Caco-2 (cell line): ENCODE results near the gene ALK. TPM values are rescaled to one million over a fixed set of nuclear protein-coding genes. Genes with fewer than 3 reads are reported as not detected.

Experiments
- BruUV-seq: library from RNA; stranded (reverse); fragments of 400-500 nt; replicated peaks from 2 replicates; lab custom pipeline; 2021; lab: Mats Ljungman, UMichigan
- CTCF ChIA-PET: fragments of 300-600 bp; sonication (Branson Sonifier 250); formaldehyde crosslinking; loops from one replicate; lab custom pipeline; 2022; ENCODE audit warnings: antibody characterized with exemption; lab: Charles Lee
- POLR2A ChIA-PET: fragments of 300-600 bp; sonication (Branson Sonifier 250); formaldehyde crosslinking; loops from one replicate; lab custom pipeline; 2022; ENCODE audit warnings: antibody characterized with exemption; lab: Charles Lee
- DNase-seq, 2 experiments: peaks; one replicate each; pipeline versions ENCODE4 v3.0.0 to v3.0.0-alpha.2; 2020 to 2022
- H3K27me3 ChIP-seq: replicated peaks from 2 replicates; pipeline ENCODE4 v1.6.0; 2011; ENCODE audit warnings: low read length; ENCODE audit not compliant: control insufficient read depth, insufficient read depth
- H3K36me3 ChIP-seq: 2 replicates; pipeline ENCODE4 v1.5.1; 2011; ENCODE audit warnings: low read length; ENCODE audit not compliant: control insufficient read depth, insufficient read depth
- H3K4me1 ChIP-seq: fragments of 250-450 bp; sonication (Bioruptor Pico); 2 replicates; pipeline ENCODE4 v1.5.1; 2020; ENCODE audit warnings: mild to moderate bottlenecking
- H3K4me3 ChIP-seq: 2 replicates; pipeline ENCODE4 v1.5.1; 2011; ENCODE audit warnings: low read depth, mild to moderate bottlenecking, control low read depth, low read length
- H3K9me3 ChIP-seq: fragments of 250-450 bp; sonication (Bioruptor Pico); 2 replicates; pipeline ENCODE4 v1.5.1; 2020; ENCODE audit warnings: mild to moderate bottlenecking, moderate library complexity
- H3K27ac Mint-ChIP-seq: one replicate; pipeline ENCODE4 v1.8.0; 2022; ENCODE audit warnings: mixed read lengths; ENCODE audit not compliant: unreplicated experiment
- H3K27me3 Mint-ChIP-seq: one replicate; pipeline ENCODE4 v1.8.0; 2022; ENCODE audit warnings: mixed read lengths; ENCODE audit not compliant: insufficient read depth, unreplicated experiment
- H3K36me3 Mint-ChIP-seq: one replicate; pipeline ENCODE4 v1.8.0; 2022; ENCODE audit warnings: mild to moderate bottlenecking, mixed read lengths; ENCODE audit not compliant: insufficient read depth, unreplicated experiment
- H3K4me1 Mint-ChIP-seq: one replicate; pipeline ENCODE4 v1.8.0; 2022; ENCODE audit warnings: low read depth, mixed read lengths; ENCODE audit not compliant: unreplicated experiment
- H3K4me3 Mint-ChIP-seq: one replicate; pipeline ENCODE4 v1.8.0; 2022; ENCODE audit warnings: mild to moderate bottlenecking, moderate library complexity, mixed read lengths; ENCODE audit not compliant: unreplicated experiment
- H3K9me3 Mint-ChIP-seq: one replicate; pipeline ENCODE4 v1.8.0; 2022; ENCODE audit warnings: mixed read lengths; ENCODE audit not compliant: unreplicated experiment
- CTCF ChIP-seq, 2 experiments: fragments of 200-600 bp in 1 of 2; IDR thresholded peaks; 1 replicate in 1 of 2; 2 replicates in 1 of 2; pipeline versions ENCODE4 v1.5.1 to v1.8.0; 2011 to 2022; ENCODE audit warnings: antibody characterized with exemption in 1 of 2, control low read depth in 1 of 2, inconsistent platforms in 1 of 2, low read depth in 1 of 2, low read length in 1 of 2, mild to moderate bottlenecking in 1 of 2, moderate library complexity in 1 of 2; ENCODE audit not compliant: insufficient read depth in 1 of 2, severe bottlenecking in 1 of 2, unreplicated experiment in 1 of 2
- intact Hi-C: fragments of 100-400 bp; cut with micrococcal nuclease; formaldehyde crosslinking; loops from one replicate; pipeline ENCODE4 v1.10.0; 2022; ENCODE audit not compliant: unreplicated experiment
- total RNA-seq: library from RNA; stranded (reverse); gene quantifications from 2 replicates; pipeline ENCODE4 v1.2.3, GENCODE V29; 2022

ALK gene
- total RNA-seq, 1 experiment from 2014 or later, result 0.11 TPM

- BruUV-seq, result no TSS peak
- Histone ChIP-seq H3K4me1 (no peaks in the 10 kb centered on the region), H3K36me3 (no peaks in the 10 kb centered on the region), H3K27me3 (peaks cover 2% of the 10 kb centered on the region; the same call in 1 of the 2 replicates), H3K4me3 (no peak overlapping the region), H3K9me3 (no peaks in the 10 kb centered on the region)
- H3K4me1 Mint-ChIP-seq, result no peaks in the 10 kb centered on the region
- intact Hi-C loops, result no loop called here
- no peak for DNase-seq
- H3K27me3 Mint-ChIP-seq, result peaks cover 19% of the 10 kb centered on the region
- POLR2A ChIA-PET, result no interaction called here
- TF ChIP-seq CTCF (IDR thresholded peaks at IDR 0.05; ENCODE audit: insufficient read depth in 1 of 2, low read depth in 1 of 2, low read length in 1 of 2, severe bottlenecking in 1 of 2, unreplicated experiment in 1 of 2), result no peak
- H3K9me3 Mint-ChIP-seq, result no peaks in the 10 kb centered on the region
- H3K4me3 Mint-ChIP-seq, result no peak overlapping the region
- CTCF ChIA-PET, result no interaction called here
- H3K27ac Mint-ChIP-seq, result no peak overlapping the region
- no peaks in the 10 kb centered on the region for H3K36me3 Mint-ChIP-seq
Observed at GRCh38 chr2:29275186-29275585, 646.2 kb downstream of the ALK start.

GRCh38 chr2:29273685-29274611, 647.4 kb downstream of the ALK start:
- Mint-ChIP-seq H3K4me1 (no peaks in the 10 kb centered on the region), H3K4me3 (no peak overlapping the region), H3K9me3 (no peaks in the 10 kb centered on the region), H3K27me3 (peaks cover 20% of the 10 kb centered on the region), H3K36me3 (no peaks in the 10 kb centered on the region), H3K27ac (no peak overlapping the region)
- ChIA-PET CTCF (no interaction called here), POLR2A (no interaction called here)
- H3K4me1 ChIP-seq, result no peaks in the 10 kb centered on the region
- H3K36me3 ChIP-seq, result no peaks in the 10 kb centered on the region
- intact Hi-C loops, result no loop called here
- peaks cover 2% of the 10 kb centered on the region; the same call in 1 of the 2 replicates for H3K27me3 ChIP-seq
- BruUV-seq, result no TSS peak
- DNase-seq, result no peak
- TF ChIP-seq CTCF (IDR thresholded peaks at IDR 0.05; ENCODE audit: insufficient read depth in 1 of 2, low read depth in 1 of 2, low read length in 1 of 2, severe bottlenecking in 1 of 2, unreplicated experiment in 1 of 2), result no peak
- H3K4me3 ChIP-seq, result no peak overlapping the region
- H3K9me3 ChIP-seq, result no peaks in the 10 kb centered on the region

GRCh38 chr2:29273004-29273684, 648.2 kb downstream of the ALK start:
- ChIA-PET POLR2A (no interaction called here), CTCF (no interaction called here)
- Mint-ChIP-seq H3K27ac (no peak overlapping the region), H3K27me3 (peaks cover 19% of the 10 kb centered on the region), H3K36me3 (no peaks in the 10 kb centered on the region), H3K9me3 (no peaks in the 10 kb centered on the region), H3K4me1 (no peaks in the 10 kb centered on the region), H3K4me3 (no peak overlapping the region)
- TF ChIP-seq CTCF (IDR thresholded peaks at IDR 0.05; ENCODE audit: insufficient read depth in 1 of 2, low read depth in 1 of 2, low read length in 1 of 2, severe bottlenecking in 1 of 2, unreplicated experiment in 1 of 2), result no peak
- no peak for DNase-seq
- H3K4me1 ChIP-seq, result no peaks in the 10 kb centered on the region
- no peak overlapping the region for H3K4me3 ChIP-seq
- no TSS peak for BruUV-seq
- intact Hi-C loops, result no loop called here
- peaks cover 2% of the 10 kb centered on the region; the same call in 1 of the 2 replicates for H3K27me3 ChIP-seq
- H3K9me3 ChIP-seq, result no peaks in the 10 kb centered on the region
- H3K36me3 ChIP-seq, result no peaks in the 10 kb centered on the region
